ENCODE measurements around the gene ARID2. TPM values are rescaled to one million over a fixed set of nuclear protein-coding genes. Genes with fewer than 3 reads are reported as not detected.

ARID2 gene
- total RNA-seq, 4 donors from 2014 or later: 30.3 to 35.8 (median 32.8) TPM

DNA sequence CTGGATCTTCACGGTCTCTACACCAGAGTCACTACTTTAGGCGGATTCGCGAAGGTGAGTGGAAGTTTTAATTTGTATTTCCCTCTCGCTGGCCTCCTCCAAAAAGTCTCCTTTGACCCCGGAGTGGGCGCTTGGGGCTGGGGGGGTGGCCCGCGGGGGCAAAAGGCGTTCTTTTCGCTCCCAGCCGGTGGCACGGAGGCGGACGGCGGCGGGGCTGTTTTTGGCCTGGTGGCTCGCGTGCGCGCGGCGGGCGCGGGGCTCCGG, 510 bp downstream of the ARID2 start:
- Histone ChIP-seq H3K36me3 (no peaks in the 10 kb centered on the region), H3K27me3 (no peaks in the 10 kb centered on the region), H3K27ac (peak overlapping the region; percentile 92 to 100 (median 99)), H3K9me3 (no peaks in the 10 kb centered on the region), H3K4me1 (peaks cover 0 to 46% (median 27%) of the 10 kb centered on the region in 4 donors), H3K4me3 (peak overlapping the region; percentile 54 to 97 (median 82))
- no peak for DNase-seq (ENCODE audit: low spot score in 2 of 2)
- TF ChIP-seq, protein P1, sequence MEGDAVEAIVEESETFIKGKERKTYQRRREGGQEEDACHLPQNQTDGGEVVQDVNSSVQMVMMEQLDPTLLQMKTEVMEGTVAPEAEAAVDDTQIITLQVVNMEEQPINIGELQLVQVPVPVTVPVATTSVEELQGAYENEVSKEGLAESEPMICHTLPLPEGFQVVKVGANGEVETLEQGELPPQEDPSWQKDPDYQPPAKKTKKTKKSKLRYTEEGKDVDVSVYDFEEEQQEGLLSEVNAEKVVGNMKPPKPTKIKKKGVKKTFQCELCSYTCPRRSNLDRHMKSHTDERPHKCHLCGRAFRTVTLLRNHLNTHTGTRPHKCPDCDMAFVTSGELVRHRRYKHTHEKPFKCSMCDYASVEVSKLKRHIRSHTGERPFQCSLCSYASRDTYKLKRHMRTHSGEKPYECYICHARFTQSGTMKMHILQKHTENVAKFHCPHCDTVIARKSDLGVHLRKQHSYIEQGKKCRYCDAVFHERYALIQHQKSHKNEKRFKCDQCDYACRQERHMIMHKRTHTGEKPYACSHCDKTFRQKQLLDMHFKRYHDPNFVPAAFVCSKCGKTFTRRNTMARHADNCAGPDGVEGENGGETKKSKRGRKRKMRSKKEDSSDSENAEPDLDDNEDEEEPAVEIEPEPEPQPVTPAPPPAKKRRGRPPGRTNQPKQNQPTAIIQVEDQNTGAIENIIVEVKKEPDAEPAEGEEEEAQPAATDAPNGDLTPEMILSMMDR (IDR thresholded peaks at IDR 0.05): no peak
- TF ChIP-seq EP300 (IDR thresholded peaks at IDR 0.05) (no peak), POLR2A (IDR thresholded peaks at IDR 0.05) (no peak)
- 0% methylated on average over 4 to 10 of the region's 26 CpGs for WGBS, 2 donors

DNA sequence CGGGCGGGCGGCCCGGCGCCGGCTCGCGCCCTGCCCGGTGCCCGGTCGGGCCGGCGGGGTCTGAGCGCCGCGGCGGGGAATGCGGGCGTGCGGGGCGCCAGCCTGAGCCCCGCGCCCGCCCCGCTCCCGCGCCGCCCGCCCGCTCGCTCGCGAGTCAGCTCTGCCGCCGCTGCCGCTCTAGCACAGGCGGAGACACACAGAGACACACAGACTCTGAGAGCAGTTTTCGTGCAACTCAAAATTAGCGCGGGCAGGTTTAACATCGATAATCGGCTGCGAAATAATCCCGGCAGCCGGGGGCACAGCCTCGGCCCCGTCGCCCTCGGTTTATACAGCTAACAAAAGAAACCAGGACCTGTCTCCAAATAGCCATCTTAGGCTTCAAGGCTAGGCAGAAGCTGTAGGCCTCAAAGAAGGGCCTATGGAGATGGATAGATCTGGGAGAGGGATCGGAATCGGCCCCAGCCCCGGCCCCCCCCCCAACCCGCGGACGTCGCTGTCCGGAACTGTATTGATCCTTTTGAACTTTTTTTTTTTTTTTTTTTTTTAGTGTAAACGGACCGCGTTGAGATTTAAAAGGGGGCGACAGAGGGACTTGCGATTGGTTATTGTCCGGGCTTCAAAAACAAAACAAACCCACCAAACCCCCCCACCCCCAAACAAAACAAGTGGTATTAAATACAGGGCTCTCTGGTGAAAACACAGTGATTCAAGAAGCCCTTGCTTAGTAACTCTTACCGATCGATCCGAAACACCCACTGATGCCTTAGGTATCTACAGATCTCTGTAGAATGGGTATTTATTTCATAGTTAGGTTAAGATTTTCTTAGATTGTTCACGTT, 1.1 kb downstream of the ARID2 start:
- DNase-seq (ENCODE audit: low spot score in 2 of 2): peak; percentile 17 to 32
- Histone ChIP-seq H3K4me1 (peaks cover 0 to 40% (median 25%) of the 10 kb centered on the region in 4 donors), H3K27me3 (no peaks in the 10 kb centered on the region), H3K9me3 (no peaks in the 10 kb centered on the region), H3K36me3 (no peaks in the 10 kb centered on the region), H3K4me3 (peak overlapping the region; percentile 54 to 97 (median 86)), H3K27ac (peak overlapping the region; percentile 92 to 100 (median 99))
- TF ChIP-seq POLR2A (IDR thresholded peaks at IDR 0.05) (no peak), EP300 (IDR thresholded peaks at IDR 0.05) (no peak)
- TF ChIP-seq, protein P1 (IDR thresholded peaks at IDR 0.05): no peak
- WGBS, 2 donors: 1 to 2% methylated on average over 22 to 44 of the region's 67 CpGs

DNA sequence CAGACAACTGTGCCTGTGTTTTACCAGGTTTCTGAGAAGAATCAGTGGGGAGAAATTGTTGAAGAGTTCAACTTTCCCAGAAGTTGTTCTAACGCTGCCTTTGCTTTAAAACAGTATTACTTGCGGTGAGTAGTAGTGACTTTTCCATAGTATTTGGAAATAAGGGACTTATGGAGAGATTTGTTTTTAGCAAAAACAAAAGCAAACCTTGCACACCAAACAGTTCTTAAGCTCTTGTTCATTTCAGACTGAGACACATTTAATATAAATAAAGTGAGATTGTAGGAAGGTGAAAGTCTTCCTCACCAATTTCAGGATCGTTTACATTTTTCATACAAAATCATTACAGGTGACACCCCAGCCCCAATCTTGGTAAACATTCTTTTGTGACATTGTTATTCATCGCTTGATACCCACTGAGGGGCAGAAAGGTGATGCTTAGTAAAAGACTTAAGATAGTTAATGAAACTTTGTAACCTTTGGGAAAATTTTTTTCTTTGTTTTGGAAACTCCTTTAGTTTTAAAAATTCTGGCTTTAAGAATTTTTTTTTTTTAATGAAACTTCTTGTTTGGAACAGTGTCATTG, 1.8 kb downstream of the ARID2 start:
- Histone ChIP-seq H3K4me3 (peak overlapping the region; percentile 54 to 97 (median 76)), H3K27me3 (no peaks in the 10 kb centered on the region), H3K9me3 (no peaks in the 10 kb centered on the region), H3K27ac (peak overlapping the region; percentile 90 to 100 (median 98)), H3K36me3 (no peaks in the 10 kb centered on the region), H3K4me1 (peaks cover 0 to 40% (median 25%) of the 10 kb centered on the region in 4 donors)
- 8 to 11% methylated on average over 4 of the region's 4 CpGs for WGBS, 2 donors
- TF ChIP-seq POLR2A (IDR thresholded peaks at IDR 0.05): no peak
- TF ChIP-seq, protein P1 (IDR thresholded peaks at IDR 0.05): no peak
- TF ChIP-seq EP300 (IDR thresholded peaks at IDR 0.05): no peak
- no peak for DNase-seq (ENCODE audit: low spot score in 2 of 2)

DNA sequence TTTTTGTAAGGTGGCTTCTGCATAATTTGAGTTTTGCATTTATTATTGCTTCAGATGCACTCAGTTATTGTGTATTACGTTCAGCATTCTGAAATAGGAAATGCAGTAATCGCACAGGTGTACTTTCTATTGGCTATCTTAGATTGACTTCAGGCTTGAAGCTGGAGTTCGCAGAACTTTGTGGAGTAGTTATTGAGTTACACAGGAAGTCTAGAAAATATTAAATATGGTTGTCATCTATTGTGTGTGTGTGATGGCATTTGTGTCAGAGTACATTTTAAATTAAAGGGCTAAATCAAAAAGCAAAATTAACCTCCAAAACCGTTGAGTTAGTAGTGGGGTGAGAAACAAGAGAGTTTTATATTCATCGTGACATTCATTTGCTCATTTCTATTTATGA, 2.7 kb downstream of the ARID2 start:
- H3K27me3 ChIP-seq: no peaks in the 10 kb centered on the region
- H3K27ac ChIP-seq: peak overlapping the region; percentile 90 to 100 (median 98)
- TF ChIP-seq, protein P1 (IDR thresholded peaks at IDR 0.05): no peak
- peak overlapping the region in 2 of 4 donors; percentile 8 to 97 for H3K4me3 ChIP-seq
- WGBS, 2 donors: 15% methylated on average over 5 of the region's 5 CpGs
- H3K4me1 ChIP-seq: peaks cover 0 to 40% (median 25%) of the 10 kb centered on the region in 4 donors
- no peaks in the 10 kb centered on the region for H3K9me3 ChIP-seq
- DNase-seq (ENCODE audit: low spot score in 2 of 2): no peak
- H3K36me3 ChIP-seq: peaks cover 0 to 4% (median 0%) of the 10 kb centered on the region in 3 donors

- no peak for DNase-seq (ENCODE audit: low spot score in 2 of 2)
- Histone ChIP-seq H3K4me1 (peaks cover 0 to 40% (median 25%) of the 10 kb centered on the region in 4 donors), H3K27me3 (no peaks in the 10 kb centered on the region), H3K9me3 (no peaks in the 10 kb centered on the region), H3K4me3 (no peak overlapping the region), H3K27ac (peak overlapping the region in 3 of 4 donors; percentile 98 to 100 (median 99)), H3K36me3 (peaks cover 0 to 10% (median 0%) of the 10 kb centered on the region in 3 donors)
- TF ChIP-seq, protein P1 (IDR thresholded peaks at IDR 0.05): no peak
- no peak for TF ChIP-seq EP300 (IDR thresholded peaks at IDR 0.05)
- no peak for TF ChIP-seq POLR2A (IDR thresholded peaks at IDR 0.05)
These were observed 3.4 kb downstream of the ARID2 start for GRCh38 chr12:45732936-45733335.
